Transverse colon (tissue), 3 donors: ENCODE measurements around the gene APBB2.

Experiments used
- CTCF ChIP-seq, 5 experiments: fragments of 200-600 bp in 3 of 5; fragments of 450-650 bp in 2 of 5; sonication (generic) in 3 of 5; IDR thresholded peaks; 1 replicate in 2 of 5; 2 replicates in 3 of 5; pipeline ENCODE4 v1.5.1; 2016 to 2017; ENCODE audit warnings: antibody characterized with exemption in 5 of 5, inconsistent platforms in 3 of 5, mild to moderate bottlenecking in 2 of 5, moderate library complexity in 1 of 5
- POLR2A ChIP-seq: fragments of 450-650 bp; IDR thresholded peaks from one replicate; pipeline ENCODE4 v1.6.1; 2016; ENCODE audit warnings: antibody characterized with exemption, mild to moderate bottlenecking, moderate library complexity

- no peak for TF ChIP-seq CTCF (IDR thresholded peaks at IDR 0.05)
- TF ChIP-seq POLR2A = no peak
Measured at GRCh38 chr4:40842725-40843423, 371.5 kb downstream of the APBB2 start.
